ENCODE measurements around the gene AQP7. TPM values are rescaled to one million over a fixed set of nuclear protein-coding genes. Genes with fewer than 3 reads are reported as not detected.

The AQP7 gene
- total RNA-seq, 4 donors from 2014 or later = 0.15 to 0.57 TPM; not detected in 2

- WGBS, 2 donors = 55 to 79% methylated on average over 9 to 11 of the region's 11 CpGs
- intact Hi-C loops (cut with DNase I) = no loop called here
- no peak for DNase-seq
Measured at GRCh38 chr9:33381231-33381791, 21.1 kb downstream of the AQP7 start.

GRCh38 chr9:33380390-33381094, 21.8 kb downstream of the AQP7 start:
- intact Hi-C loops (cut with DNase I) = no loop called here
- TF ChIP-seq, protein P1, sequence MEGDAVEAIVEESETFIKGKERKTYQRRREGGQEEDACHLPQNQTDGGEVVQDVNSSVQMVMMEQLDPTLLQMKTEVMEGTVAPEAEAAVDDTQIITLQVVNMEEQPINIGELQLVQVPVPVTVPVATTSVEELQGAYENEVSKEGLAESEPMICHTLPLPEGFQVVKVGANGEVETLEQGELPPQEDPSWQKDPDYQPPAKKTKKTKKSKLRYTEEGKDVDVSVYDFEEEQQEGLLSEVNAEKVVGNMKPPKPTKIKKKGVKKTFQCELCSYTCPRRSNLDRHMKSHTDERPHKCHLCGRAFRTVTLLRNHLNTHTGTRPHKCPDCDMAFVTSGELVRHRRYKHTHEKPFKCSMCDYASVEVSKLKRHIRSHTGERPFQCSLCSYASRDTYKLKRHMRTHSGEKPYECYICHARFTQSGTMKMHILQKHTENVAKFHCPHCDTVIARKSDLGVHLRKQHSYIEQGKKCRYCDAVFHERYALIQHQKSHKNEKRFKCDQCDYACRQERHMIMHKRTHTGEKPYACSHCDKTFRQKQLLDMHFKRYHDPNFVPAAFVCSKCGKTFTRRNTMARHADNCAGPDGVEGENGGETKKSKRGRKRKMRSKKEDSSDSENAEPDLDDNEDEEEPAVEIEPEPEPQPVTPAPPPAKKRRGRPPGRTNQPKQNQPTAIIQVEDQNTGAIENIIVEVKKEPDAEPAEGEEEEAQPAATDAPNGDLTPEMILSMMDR (IDR thresholded peaks at IDR 0.05) = no peak
- TF ChIP-seq POLR2A (IDR thresholded peaks at IDR 0.05) = no peak
- no peak overlapping the region for H3K27ac ChIP-seq
- H3K4me3 ChIP-seq = no peak overlapping the region
- no peaks in the 10 kb centered on the region for H3K9me3 ChIP-seq
- WGBS, 2 donors = 81 to 93% methylated on average over 4 to 5 of the region's 5 CpGs
- H3K36me3 ChIP-seq = no peaks in the 10 kb centered on the region
- no peak for DNase-seq
- peaks cover 0 to 7% (median 0%) of the 10 kb centered on the region in 3 donors for H3K4me1 ChIP-seq
- no peaks in the 10 kb centered on the region for H3K27me3 ChIP-seq

More at GRCh38 chr9:33381231-33381791, 21.1 kb downstream of the AQP7 start:
- Histone ChIP-seq H3K36me3 (no peaks in the 10 kb centered on the region), H3K9me3 (no peaks in the 10 kb centered on the region), H3K4me3 (no peak overlapping the region), H3K4me1 (no peaks in the 10 kb centered on the region), H3K27me3 (no peaks in the 10 kb centered on the region), H3K27ac (no peak overlapping the region)
- TF ChIP-seq, protein P1 (IDR thresholded peaks at IDR 0.05) = no peak
- no peak for TF ChIP-seq POLR2A (IDR thresholded peaks at IDR 0.05)

DNA sequence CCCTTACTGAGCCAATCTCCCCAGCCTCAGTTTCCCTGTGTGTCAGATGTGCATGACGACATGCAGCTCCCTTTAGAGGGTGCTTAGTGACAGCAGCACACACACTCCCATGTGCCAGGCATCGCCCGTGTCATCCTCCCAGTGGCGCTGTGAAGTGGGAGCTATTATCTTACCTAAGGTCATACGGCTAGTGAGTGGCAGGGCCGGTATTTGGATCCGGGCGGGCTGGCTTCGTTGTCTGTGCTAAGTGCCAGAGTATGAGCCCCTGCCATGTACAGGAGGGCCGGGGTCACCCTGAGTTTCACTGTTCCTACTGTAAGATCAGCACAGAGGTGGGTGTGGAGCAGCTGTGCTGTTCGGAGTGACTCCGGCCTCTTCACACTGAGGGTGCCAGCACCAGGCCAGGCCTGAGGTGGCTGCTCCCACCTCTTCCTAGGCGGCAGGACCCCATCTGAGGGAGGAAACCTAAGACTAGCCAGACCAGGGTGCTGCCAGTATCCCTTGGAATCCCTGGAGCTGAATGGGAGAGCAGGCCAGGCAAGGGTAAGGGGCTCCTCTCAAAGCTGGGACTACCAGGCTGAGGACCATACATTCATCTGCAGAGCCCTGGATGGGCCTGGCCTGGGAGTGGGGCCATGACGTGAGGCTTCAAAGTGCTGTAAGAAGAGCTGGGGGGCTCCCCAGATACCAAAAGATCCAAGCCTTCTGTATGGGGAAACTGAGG, 22.5 kb downstream of the AQP7 start:
- intact Hi-C loops (cut with DNase I) = no loop called here
- Histone ChIP-seq H3K4me1 (peaks cover 0 to 14% (median 2%) of the 10 kb centered on the region in 3 donors), H3K4me3 (no peak overlapping the region), H3K27me3 (no peaks in the 10 kb centered on the region), H3K9me3 (no peaks in the 10 kb centered on the region), H3K36me3 (no peaks in the 10 kb centered on the region), H3K27ac (no peak overlapping the region)
- DNase-seq = no peak
- WGBS, 2 donors = 92% methylated on average over 4 to 8 of the region's 14 CpGs
- TF ChIP-seq, protein P1 (IDR thresholded peaks at IDR 0.05) = no peak
- TF ChIP-seq POLR2A (IDR thresholded peaks at IDR 0.05) = no peak

DNA sequence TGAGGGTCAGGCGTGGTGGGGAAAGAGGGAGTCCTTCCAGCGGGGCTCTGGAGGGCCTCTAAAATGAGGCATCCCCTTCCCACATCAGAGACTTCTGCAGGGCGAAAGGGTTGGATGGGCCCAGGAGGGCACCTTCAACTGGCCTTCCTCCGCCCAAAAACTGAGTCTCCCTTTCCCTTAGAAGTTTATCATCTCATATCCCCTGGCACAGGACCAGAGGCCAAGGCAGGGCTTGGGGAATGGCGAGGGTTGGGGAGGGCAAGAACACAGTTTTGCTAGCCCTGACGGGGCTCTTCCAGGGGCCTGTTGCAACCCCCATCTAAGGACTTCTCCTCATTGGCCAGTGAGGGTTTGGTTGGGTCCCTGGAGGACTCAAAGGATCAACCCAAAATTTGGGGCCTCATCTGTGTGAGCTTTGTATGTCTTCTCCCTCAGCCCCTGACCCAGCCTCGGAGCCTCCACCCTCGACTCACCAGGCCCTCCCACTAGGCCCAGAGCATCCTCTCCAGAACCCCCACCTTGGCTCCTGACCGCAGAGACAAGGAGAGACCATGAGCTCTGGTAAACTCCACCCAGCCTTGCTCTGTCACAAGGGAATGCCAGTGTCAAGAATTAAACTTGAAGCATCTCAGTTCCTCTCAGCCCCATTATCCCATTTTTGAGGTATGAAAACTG, 24.1 kb downstream of the AQP7 start:
- intact Hi-C loops (cut with DNase I) = no loop called here
- TF ChIP-seq POLR2A (IDR thresholded peaks at IDR 0.05) = no peak
- TF ChIP-seq, protein P1 (IDR thresholded peaks at IDR 0.05) = no peak
- H3K36me3 ChIP-seq = no peaks in the 10 kb centered on the region
- DNase-seq = no peak
- peaks cover 0 to 20% (median 2%) of the 10 kb centered on the region in 3 donors for H3K4me1 ChIP-seq
- H3K9me3 ChIP-seq = no peaks in the 10 kb centered on the region
- no peaks in the 10 kb centered on the region for H3K27me3 ChIP-seq
- WGBS, 2 donors = 83 to 90% methylated on average over 2 to 4 of the region's 9 CpGs
- no peak overlapping the region for H3K4me3 ChIP-seq
- H3K27ac ChIP-seq = no peak overlapping the region

All from esophagus squamous epithelium (tissue), 5 donors.